Measurements from ENCODE around the gene UBE2I.

UBE2I gene

DNA sequence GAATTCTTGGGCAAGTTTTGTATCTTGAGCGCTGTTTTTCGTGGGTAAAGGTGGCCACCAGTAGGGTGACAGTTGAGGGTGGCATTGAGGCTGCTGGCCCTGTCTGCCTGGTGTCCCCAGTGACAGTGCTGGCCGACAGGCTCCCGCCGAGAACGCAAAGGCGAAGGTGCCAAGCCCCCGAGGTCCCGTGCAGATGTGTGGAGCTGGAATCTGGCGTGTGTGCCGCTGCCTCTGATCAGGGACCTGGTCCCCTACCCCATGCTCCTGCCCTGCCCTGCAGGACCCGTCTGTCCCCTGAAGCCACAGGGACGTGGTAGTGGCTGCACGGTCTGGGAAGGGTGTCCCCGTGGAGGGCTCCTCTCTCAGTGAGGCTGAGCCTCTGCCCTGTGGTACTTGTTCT lies 3.5 kb downstream of the UBE2I start (continued):
- TF ChIP-seq, protein P1, sequence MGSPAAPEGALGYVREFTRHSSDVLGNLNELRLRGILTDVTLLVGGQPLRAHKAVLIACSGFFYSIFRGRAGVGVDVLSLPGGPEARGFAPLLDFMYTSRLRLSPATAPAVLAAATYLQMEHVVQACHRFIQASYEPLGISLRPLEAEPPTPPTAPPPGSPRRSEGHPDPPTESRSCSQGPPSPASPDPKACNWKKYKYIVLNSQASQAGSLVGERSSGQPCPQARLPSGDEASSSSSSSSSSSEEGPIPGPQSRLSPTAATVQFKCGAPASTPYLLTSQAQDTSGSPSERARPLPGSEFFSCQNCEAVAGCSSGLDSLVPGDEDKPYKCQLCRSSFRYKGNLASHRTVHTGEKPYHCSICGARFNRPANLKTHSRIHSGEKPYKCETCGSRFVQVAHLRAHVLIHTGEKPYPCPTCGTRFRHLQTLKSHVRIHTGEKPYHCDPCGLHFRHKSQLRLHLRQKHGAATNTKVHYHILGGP (tag by site-specific recombination; IDR thresholded peaks at IDR 0.05) = no peak
- TF ChIP-seq TCF7L2 (IDR thresholded peaks at IDR 0.05; ENCODE audit: borderline replicate concordance, low read depth, low read length) (no peak), ZSCAN23 (tag by site-specific recombination; IDR thresholded peaks at IDR 0.05) (no peak), ZNF335 (tag by site-specific recombination; conservative IDR thresholded peaks at IDR 0.05) (no peak)

DNA sequence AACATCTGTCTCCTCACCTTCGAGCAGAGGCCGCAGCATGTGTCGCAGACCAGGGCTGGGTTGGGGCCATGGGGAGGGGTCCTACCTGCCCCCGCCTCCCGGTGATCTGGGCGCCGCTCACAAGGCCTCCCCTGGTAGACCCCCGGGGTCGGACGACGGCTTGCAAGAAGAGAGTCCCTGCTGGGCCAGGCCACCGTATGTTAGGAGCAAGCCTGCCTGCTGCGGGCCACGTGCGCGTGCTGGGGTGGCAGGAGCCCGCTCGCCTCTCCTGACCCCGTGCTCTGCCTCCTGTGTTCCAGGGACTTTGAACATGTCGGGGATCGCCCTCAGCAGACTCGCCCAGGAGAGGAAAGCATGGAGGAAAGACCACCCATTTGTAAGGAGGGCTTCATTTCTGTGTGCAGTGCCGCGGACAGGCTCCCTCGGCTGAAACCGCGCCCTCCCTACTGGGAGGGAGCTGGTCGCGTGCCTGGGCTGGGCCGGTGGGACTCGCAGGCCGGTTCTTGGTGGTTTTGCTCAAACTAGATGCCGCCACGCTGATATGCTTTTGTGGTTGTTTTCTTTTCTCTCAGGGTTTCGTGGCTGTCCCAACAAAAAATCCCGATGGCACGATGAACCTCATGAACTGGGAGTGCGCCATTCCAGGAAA lies 4.4 kb downstream of the UBE2I start:
- TF ChIP-seq MEIS1 (CRISPR knock-in tag; IDR thresholded peaks at IDR 0.05; ENCODE audit: borderline replicate concordance) (no peak), GLI4 (tag by site-specific recombination; IDR thresholded peaks at IDR 0.05) (no peak), ZNF211 (tag by site-specific recombination; IDR thresholded peaks at IDR 0.05; ENCODE audit: low read depth) (no peak), ZNF544 (tag by site-specific recombination; IDR thresholded peaks at IDR 0.05) (no peak), ZNF426 (tag by site-specific recombination; IDR thresholded peaks at IDR 0.05) (no peak), ZNF501 (tag by site-specific recombination; IDR thresholded peaks at IDR 0.05) (no peak)
- TF ChIP-seq, protein P2, sequence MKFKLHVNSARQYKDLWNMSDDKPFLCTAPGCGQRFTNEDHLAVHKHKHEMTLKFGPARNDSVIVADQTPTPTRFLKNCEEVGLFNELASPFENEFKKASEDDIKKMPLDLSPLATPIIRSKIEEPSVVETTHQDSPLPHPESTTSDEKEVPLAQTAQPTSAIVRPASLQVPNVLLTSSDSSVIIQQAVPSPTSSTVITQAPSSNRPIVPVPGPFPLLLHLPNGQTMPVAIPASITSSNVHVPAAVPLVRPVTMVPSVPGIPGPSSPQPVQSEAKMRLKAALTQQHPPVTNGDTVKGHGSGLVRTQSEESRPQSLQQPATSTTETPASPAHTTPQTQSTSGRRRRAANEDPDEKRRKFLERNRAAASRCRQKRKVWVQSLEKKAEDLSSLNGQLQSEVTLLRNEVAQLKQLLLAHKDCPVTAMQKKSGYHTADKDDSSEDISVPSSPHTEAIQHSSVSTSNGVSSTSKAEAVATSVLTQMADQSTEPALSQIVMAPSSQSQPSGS (tag by site-specific recombination; IDR thresholded peaks at IDR 0.05; ENCODE audit: low read depth) = no peak
- Histone ChIP-seq H3K9me3 (ENCODE audit: control insufficient read depth, insufficient read depth, low read depth, low read length) (no peaks in the 10 kb centered on the region), H3K27ac (ENCODE audit: extremely low read depth, low read depth, low read length) (no peak overlapping the region), H3K4me3 (ENCODE audit: low read depth, low read length) (no peak overlapping the region), H3K4me1 (ENCODE audit: control insufficient read depth, insufficient read depth, low read length) (peaks cover 8% of the 10 kb centered on the region), H3K36me3 (ENCODE audit: control insufficient read depth in 2 of 2, insufficient read depth in 1 of 2, low read length in 2 of 2) (peaks cover 14 to 79% of the 10 kb centered on the region in 2 experiments; a peak in 2 of 3 replicates)
- ChIA-PET POLR2A (interaction anchor here (2.4 kb wide), 1 partner anchor 12 kb away, joined by 7 read pairs; no protein-coding TSS in a partner anchor), CTCF (no interaction called here)

DNA sequence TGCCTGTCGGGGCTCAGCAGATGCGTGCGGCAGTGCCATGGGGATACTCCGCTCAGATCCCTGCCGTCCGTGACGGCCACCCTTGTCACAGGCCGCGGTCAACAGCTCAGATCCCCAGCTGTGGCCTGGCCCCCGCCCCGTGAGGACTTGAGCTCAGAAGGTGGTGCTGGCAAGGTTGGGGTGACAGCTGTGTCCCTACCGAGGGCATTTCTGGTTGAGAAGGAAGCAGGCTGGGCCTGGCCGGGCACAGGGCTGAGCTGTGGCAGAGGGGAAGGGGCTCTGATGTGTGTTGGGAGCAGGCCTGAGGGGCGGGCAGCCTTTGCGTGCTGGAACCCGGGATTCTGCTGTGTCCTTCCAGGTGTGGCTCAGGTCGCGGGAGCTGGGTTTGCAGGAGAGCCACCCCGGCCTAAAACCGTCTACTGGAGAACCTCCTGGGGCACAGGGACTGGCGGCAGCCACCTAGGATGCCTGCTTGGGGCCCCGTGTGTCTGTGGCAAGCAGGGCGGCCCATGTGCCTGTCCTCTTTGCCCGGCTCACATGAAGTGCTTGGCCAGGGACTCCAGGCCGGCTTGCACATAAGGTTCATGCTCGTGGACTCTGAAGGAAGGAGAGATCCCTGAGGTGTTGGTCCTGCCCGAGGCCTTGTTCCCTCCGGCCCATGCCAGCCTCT lies 5.1 kb downstream of the UBE2I start:
- CTCF ChIA-PET = no interaction called here
- no peaks in the 10 kb centered on the region for H3K9me3 ChIP-seq (ENCODE audit: control insufficient read depth, insufficient read depth, low read depth, low read length)
- no peak overlapping the region for H3K27ac ChIP-seq (ENCODE audit: extremely low read depth, low read depth, low read length)
- POLR2A ChIA-PET = no interaction called here
- peaks cover 8% of the 10 kb centered on the region for H3K4me1 ChIP-seq (ENCODE audit: control insufficient read depth, insufficient read depth, low read length)
- H3K4me3 ChIP-seq (ENCODE audit: low read depth, low read length) = no peak overlapping the region
- TF ChIP-seq ZNF16 (tag by site-specific recombination; IDR thresholded peaks at IDR 0.05; ENCODE audit: low read depth) = no peak
- no peak for TF ChIP-seq ZBTB17 (tag by site-specific recombination; IDR thresholded peaks at IDR 0.05)
- TF ChIP-seq REPIN1 (tag by site-specific recombination; IDR thresholded peaks at IDR 0.05; ENCODE audit: low read depth) = no peak
- TF ChIP-seq ZNF830 (tag by site-specific recombination; IDR thresholded peaks at IDR 0.05; ENCODE audit: low read depth) = no peak
- TF ChIP-seq, protein P3, sequence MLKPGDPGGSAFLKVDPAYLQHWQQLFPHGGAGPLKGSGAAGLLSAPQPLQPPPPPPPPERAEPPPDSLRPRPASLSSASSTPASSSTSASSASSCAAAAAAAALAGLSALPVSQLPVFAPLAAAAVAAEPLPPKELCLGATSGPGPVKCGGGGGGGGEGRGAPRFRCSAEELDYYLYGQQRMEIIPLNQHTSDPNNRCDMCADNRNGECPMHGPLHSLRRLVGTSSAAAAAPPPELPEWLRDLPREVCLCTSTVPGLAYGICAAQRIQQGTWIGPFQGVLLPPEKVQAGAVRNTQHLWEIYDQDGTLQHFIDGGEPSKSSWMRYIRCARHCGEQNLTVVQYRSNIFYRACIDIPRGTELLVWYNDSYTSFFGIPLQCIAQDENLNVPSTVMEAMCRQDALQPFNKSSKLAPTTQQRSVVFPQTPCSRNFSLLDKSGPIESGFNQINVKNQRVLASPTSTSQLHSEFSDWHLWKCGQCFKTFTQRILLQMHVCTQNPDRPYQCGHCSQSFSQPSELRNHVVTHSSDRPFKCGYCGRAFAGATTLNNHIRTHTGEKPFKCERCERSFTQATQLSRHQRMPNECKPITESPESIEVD (tag by site-specific recombination; IDR thresholded peaks at IDR 0.05) = no peak
- peaks cover 14 to 86% of the 10 kb centered on the region in 2 experiments; a peak in 2 of 3 replicates for H3K36me3 ChIP-seq (ENCODE audit: control insufficient read depth in 2 of 2, insufficient read depth in 1 of 2, low read length in 2 of 2)

Measured in HEK293 (cell line).